HepG2 (cell line): ENCODE measurements around the gene SOCS1. TPM values are rescaled to one million over a fixed set of nuclear protein-coding genes. Genes with fewer than 3 reads are reported as not detected.

ENCODE experiments used
- ARHGAP35 ChIP-seq: sonication (generic); formaldehyde crosslinking; IDR thresholded peaks from 2 replicates; pipeline ENCODE4 v1.9.0; 2022; ENCODE audit warnings: mild to moderate bottlenecking, inconsistent platforms, moderate library complexity, missing genetic modification reagents, borderline replicate concordance
- CREM ChIP-seq, 2 experiments: sonication (generic) in 1 of 2; formaldehyde crosslinking in 1 of 2; IDR thresholded peaks; 2 replicates each; pipeline versions ENCODE4 v1.4.0 to v1.6.1; 2016 to 2020; ENCODE audit warnings: antibody characterized with exemption in 1 of 2, mild to moderate bottlenecking in 1 of 2, missing genetic modification reagents in 1 of 2
- HOXA9 ChIP-seq: sonication (generic); formaldehyde crosslinking; IDR thresholded peaks from 2 replicates; pipeline ENCODE4 v1.8.1; 2022; ENCODE audit warnings: missing genetic modification reagents, mild to moderate bottlenecking, moderate library complexity, borderline replicate concordance
- HOXD1 ChIP-seq: sonication (generic); formaldehyde crosslinking; IDR thresholded peaks from 2 replicates; pipeline ENCODE4 v1.5.0; 2020; ENCODE audit warnings: missing genetic modification reagents
- KLF9 ChIP-seq: IDR thresholded peaks from 2 replicates; pipeline ENCODE4 v1.6.1; 2016; ENCODE audit warnings: low read depth
- MED8 ChIP-seq: sonication (generic); formaldehyde crosslinking; IDR thresholded peaks from 2 replicates; pipeline ENCODE4 v1.8.1; 2023; ENCODE audit warnings: mild to moderate bottlenecking, missing genetic modification reagents; ENCODE audit not compliant: insufficient replicate concordance
- NBN ChIP-seq: fragments of 450-650 bp; conservative IDR thresholded peaks from 2 replicates; pipeline ENCODE4 v1.6.1; 2017
- NCOA1 ChIP-seq: sonication (generic); formaldehyde crosslinking; IDR thresholded peaks from 2 replicates; pipeline ENCODE4 v1.9.0; 2021; ENCODE audit warnings: missing genetic modification reagents
- SIX1 ChIP-seq: sonication (generic); formaldehyde crosslinking; IDR thresholded peaks from 2 replicates; pipeline ENCODE4 v1.4.0; 2020; ENCODE audit warnings: missing genetic modification reagents, borderline replicate concordance
- SMAD1 ChIP-seq: sonication (generic); formaldehyde crosslinking; IDR thresholded peaks from 2 replicates; pipeline ENCODE4 v1.4.0; 2020; ENCODE audit warnings: missing genetic modification reagents, low read depth, mild to moderate bottlenecking, borderline replicate concordance
- SMAD9 ChIP-seq: sonication (generic); formaldehyde crosslinking; IDR thresholded peaks from 2 replicates; pipeline ENCODE4 v1.5.1; 2020; ENCODE audit warnings: mild to moderate bottlenecking, missing genetic modification reagents
- SRSF1 ChIP-seq: fragments of 200-400 bp; formaldehyde crosslinking; optimal IDR thresholded peaks from 2 replicates; pipeline ENCODE3; 2017; ENCODE audit warnings: mild to moderate bottlenecking, low read depth, low read length, moderate library complexity
- ZBTB38 ChIP-seq: sonication (generic); formaldehyde crosslinking; IDR thresholded peaks from 2 replicates; pipeline ENCODE4 v1.5.1; 2020; ENCODE audit warnings: mild to moderate bottlenecking, missing genetic modification reagents
- ZNF207 ChIP-seq: fragments of 450-650 bp; IDR thresholded peaks from 2 replicates; pipeline ENCODE4 v1.6.1; 2016; ENCODE audit warnings: antibody characterized with exemption, borderline replicate concordance
- ZNF44 ChIP-seq: sonication (generic); formaldehyde crosslinking; IDR thresholded peaks from 2 replicates; pipeline ENCODE4 v1.5.1; 2020; ENCODE audit warnings: mild to moderate bottlenecking, missing genetic modification reagents
- polyA plus RNA-seq, 8 experiments: library from polyadenylated mRNA; depleted of rRNA in 3 of 8; stranded (reverse) in 7 of 8; unstranded in 1 of 8; fragments of >200 nt; fragmentation: Illumina TruSeq in 4 of 8; extraction: Trizol in 4 of 8; gene quantifications; 2 replicates each; pipeline versions ENCODE4 v1.2.1 to v1.2.3, GENCODE V29; 2011 to 2016; ENCODE audit warnings: low read depth in 4 of 8, missing spikeins in 1 of 8, mixed read lengths in 1 of 8; ENCODE audit not compliant: insufficient read depth in 1 of 8
- total RNA-seq, 5 experiments: library from RNA; depleted of rRNA; stranded (reverse); fragments of >200 nt; fragmentation: Illumina TruSeq; extraction: Trizol; gene quantifications; 2 replicates each; pipeline ENCODE4 v1.2.3, GENCODE V29; 2016; ENCODE audit warnings: low read depth in 1 of 5
- TF ChIP-seq, protein P1 (sequence below): sonication (generic); formaldehyde crosslinking; IDR thresholded peaks from 2 replicates; pipeline ENCODE4 v1.4.0; 2020; ENCODE audit warnings: missing genetic modification reagents
- TF ChIP-seq, protein P2 (sequence below): sonication (generic); formaldehyde crosslinking; IDR thresholded peaks from 2 replicates; pipeline ENCODE4 v1.5.1; 2020; ENCODE audit warnings: mild to moderate bottlenecking, moderate library complexity, missing genetic modification reagents
- TF ChIP-seq, protein P3 (sequence below): sonication (generic); formaldehyde crosslinking; IDR thresholded peaks from 2 replicates; pipeline ENCODE4 v1.8.1; 2023; ENCODE audit warnings: mild to moderate bottlenecking, moderate library complexity, missing genetic modification reagents
- TF ChIP-seq, protein P4 (sequence below): IDR thresholded peaks from 2 replicates; pipeline ENCODE4 v1.6.1; 2018; ENCODE audit warnings: missing genetic modification reagents, mild to moderate bottlenecking, missing compliant biosample characterization

The SOCS1 gene
- total and polyA plus RNA-seq, 2 of the 13 experiments (the other 11 are each of a cell fraction or from before 2014, with no cell fraction given) = 5.3 to 6.3 TPM

DNA sequence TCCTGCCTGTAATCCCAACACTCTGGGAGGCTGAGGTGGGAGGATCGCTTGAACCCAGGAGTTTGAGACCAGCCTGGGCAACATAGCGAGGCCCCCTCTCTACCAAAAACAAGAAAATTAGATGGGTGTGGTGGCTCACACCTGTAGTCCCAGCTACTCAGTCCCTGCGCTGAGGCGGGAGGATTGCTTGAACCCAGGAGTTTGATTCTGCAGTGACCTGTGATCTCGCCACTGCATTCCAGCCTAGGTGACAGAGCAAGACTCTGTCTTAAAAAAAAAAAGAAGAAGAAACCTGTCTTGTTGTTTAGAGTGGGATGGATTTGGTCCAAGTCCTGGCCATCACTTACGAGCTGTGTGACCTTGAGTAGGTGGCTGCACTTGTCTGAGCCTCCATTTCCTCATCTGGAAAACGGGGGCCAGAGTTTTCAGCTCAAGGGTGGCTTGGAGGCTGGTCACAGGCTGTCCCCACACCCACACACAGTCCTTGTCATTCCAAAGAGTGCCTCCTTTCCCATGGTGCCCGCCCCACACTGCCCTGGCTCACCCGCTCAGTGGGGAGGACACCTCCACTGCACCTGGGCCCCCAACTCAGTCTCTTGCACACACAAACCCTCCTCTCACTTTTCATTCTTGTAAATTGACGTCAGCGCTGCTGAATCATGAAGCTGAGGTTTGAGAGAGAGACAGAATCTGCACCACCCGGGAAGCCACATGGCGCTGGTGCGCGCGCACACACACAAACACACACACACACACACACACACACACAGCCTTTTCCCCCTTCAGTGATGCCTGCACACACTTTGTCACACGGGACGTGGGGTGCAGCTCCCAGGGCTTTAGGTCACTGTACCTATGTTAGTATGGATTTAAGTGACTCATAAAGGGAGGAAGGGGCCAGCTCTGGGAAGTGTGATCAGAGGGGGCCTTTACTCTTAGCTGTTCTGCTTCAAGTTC lies 4.2 kb downstream of the SOCS1 start (continued):
- TF ChIP-seq, protein P1, sequence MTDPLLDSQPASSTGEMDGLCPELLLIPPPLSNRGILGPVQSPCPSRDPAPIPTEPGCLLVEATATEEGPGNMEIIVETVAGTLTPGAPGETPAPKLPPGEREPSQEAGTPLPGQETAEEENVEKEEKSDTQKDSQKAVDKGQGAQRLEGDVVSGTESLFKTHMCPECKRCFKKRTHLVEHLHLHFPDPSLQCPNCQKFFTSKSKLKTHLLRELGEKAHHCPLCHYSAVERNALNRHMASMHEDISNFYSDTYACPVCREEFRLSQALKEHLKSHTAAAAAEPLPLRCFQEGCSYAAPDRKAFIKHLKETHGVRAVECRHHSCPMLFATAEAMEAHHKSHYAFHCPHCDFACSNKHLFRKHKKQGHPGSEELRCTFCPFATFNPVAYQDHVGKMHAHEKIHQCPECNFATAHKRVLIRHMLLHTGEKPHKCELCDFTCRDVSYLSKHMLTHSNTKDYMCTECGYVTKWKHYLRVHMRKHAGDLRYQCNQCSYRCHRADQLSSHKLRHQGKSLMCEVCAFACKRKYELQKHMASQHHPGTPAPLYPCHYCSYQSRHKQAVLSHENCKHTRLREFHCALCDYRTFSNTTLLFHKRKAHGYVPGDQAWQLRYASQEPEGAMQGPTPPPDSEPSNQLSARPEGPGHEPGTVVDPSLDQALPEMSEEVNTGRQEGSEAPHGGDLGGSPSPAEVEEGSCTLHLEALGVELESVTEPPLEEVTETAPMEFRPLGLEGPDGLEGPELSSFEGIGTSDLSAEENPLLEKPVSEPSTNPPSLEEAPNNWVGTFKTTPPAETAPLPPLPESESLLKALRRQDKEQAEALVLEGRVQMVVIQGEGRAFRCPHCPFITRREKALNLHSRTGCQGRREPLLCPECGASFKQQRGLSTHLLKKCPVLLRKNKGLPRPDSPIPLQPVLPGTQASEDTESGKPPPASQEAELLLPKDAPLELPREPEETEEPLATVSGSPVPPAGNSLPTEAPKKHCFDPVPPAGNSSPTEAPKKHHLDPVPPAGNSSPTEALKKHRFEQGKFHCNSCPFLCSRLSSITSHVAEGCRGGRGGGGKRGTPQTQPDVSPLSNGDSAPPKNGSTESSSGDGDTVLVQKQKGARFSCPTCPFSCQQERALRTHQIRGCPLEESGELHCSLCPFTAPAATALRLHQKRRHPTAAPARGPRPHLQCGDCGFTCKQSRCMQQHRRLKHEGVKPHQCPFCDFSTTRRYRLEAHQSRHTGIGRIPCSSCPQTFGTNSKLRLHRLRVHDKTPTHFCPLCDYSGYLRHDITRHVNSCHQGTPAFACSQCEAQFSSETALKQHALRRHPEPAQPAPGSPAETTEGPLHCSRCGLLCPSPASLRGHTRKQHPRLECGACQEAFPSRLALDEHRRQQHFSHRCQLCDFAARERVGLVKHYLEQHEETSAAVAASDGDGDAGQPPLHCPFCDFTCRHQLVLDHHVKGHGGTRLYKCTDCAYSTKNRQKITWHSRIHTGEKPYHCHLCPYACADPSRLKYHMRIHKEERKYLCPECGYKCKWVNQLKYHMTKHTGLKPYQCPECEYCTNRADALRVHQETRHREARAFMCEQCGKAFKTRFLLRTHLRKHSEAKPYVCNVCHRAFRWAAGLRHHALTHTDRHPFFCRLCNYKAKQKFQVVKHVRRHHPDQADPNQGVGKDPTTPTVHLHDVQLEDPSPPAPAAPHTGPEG (CRISPR knock-in tag) = no peak
- TF ChIP-seq ARHGAP35 (peak; percentile 40; the same call in 1 of the 2 replicates), SRSF1 (peak; percentile 44), NBN (no peak), HOXA9 (CRISPR knock-in tag) (no peak), NCOA1 (no peak), SMAD9 (no peak), HOXD1 (CRISPR knock-in tag) (no peak), SIX1 (CRISPR knock-in tag) (no peak), ZNF44 (no peak), MED8 (no peak), SMAD1 (CRISPR knock-in tag) (no peak), ZBTB38 (CRISPR knock-in tag) (peak; percentile 77), CREM (IDR thresholded peaks at IDR 0.05) (no peak), CREM (CRISPR knock-in tag; IDR thresholded peaks at IDR 0.05) (no peak), KLF9 (CRISPR knock-in tag) (no peak), ZNF207 (no peak)
- TF ChIP-seq, protein P2, sequence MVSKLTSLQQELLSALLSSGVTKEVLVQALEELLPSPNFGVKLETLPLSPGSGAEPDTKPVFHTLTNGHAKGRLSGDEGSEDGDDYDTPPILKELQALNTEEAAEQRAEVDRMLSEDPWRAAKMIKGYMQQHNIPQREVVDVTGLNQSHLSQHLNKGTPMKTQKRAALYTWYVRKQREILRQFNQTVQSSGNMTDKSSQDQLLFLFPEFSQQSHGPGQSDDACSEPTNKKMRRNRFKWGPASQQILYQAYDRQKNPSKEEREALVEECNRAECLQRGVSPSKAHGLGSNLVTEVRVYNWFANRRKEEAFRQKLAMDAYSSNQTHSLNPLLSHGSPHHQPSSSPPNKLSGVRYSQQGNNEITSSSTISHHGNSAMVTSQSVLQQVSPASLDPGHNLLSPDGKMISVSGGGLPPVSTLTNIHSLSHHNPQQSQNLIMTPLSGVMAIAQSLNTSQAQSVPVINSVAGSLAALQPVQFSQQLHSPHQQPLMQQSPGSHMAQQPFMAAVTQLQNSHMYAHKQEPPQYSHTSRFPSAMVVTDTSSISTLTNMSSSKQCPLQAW (CRISPR knock-in tag) = 0 out of 2 replicates have a peak, but pooled peaks have one; percentile 61
- TF ChIP-seq, protein P3, sequence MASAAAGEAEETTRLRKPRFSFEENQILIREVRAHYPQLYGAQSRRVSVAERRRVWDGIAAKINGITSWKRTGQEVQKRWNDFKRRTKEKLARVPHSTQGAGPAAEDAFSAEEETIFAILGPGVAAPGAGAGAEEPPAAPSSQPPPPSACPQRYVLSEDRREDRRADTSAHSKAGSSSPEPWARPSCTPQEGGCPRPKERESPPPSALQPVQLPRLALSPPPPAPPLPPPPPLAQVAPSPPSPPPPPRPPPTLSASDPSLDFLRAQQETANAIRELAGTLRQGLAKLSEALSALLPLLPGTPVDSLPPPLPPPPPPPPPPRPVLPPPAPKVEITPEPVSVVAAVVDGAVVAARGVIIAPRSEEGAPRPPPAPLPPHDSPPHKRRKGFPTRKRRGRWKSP (CRISPR knock-in tag) = no peak
- TF ChIP-seq, protein P4, sequence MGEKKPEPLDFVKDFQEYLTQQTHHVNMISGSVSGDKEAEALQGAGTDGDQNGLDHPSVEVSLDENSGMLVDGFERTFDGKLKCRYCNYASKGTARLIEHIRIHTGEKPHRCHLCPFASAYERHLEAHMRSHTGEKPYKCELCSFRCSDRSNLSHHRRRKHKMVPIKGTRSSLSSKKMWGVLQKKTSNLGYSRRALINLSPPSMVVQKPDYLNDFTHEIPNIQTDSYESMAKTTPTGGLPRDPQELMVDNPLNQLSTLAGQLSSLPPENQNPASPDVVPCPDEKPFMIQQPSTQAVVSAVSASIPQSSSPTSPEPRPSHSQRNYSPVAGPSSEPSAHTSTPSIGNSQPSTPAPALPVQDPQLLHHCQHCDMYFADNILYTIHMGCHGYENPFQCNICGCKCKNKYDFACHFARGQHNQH = no peak
